Ectodermal cell (in vitro differentiated cells): ENCODE results near the gene GPR179.

ENCODE experiments used
- H3K27ac ChIP-seq: 2 replicates; pipeline ENCODE4 v1.7.0; 2013; ENCODE audit warnings: mild to moderate bottlenecking, low read depth, low read length; ENCODE audit not compliant: insufficient read depth, poor library complexity, severe bottlenecking
- H3K27me3 ChIP-seq: 2 replicates; pipeline ENCODE4 v1.7.0; 2013; ENCODE audit warnings: mild to moderate bottlenecking, low read length; ENCODE audit not compliant: insufficient read depth, control insufficient read depth, poor library complexity, severe bottlenecking
- H3K36me3 ChIP-seq: one replicate; pipeline ENCODE4 v1.7.0; 2013; ENCODE audit warnings: low read length; ENCODE audit not compliant: control insufficient read depth, insufficient read depth
- H3K4me1 ChIP-seq: one replicate; pipeline ENCODE4 v1.7.0; 2013; ENCODE audit warnings: low read length; ENCODE audit not compliant: control insufficient read depth, insufficient read depth
- H3K4me3 ChIP-seq: 2 replicates; pipeline ENCODE4 v1.7.0; 2013; ENCODE audit warnings: low read depth, low read length, control low read depth; ENCODE audit not compliant: insufficient read depth
- H3K9me3 ChIP-seq: 2 replicates; pipeline ENCODE4 v1.7.0; 2013; ENCODE audit warnings: mild to moderate bottlenecking, low read length, moderate library complexity; ENCODE audit not compliant: control insufficient read depth
- WGBS, 2 experiments: methylation state at CpG; one replicate each; pipeline ENCODE4 v1.1.7; 2013; ENCODE audit warnings: missing lambda C conversion rate in 2 of 2; 5-methylcytosine and 5-hydroxymethylcytosine counted together

GPR179 gene

DNA sequence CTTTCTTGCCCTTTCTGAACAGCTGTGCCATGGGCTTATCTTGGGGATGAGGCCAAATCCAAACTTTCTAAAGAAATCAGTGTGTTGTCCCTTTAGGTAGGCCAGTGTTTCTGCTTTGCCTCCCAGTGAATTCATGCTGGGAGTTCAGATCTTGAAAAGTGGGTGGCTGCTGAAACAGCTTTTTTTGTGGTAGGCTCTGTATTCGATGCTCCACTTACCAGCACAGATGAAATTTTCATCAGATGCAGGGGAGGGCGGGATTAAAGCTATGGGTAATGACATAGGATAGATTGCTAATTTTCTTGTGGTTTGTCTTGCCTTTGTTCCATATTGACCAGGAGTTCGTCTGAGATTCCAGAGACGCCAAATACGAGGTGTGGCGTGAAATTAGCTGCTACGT, 10.7 kb upstream of the GPR179 start:
- 91% methylated on average over 7 of the region's 7 CpGs for WGBS, 2 experiments
- Histone ChIP-seq H3K9me3 (no peaks in the 10 kb centered on the region), H3K4me1 (peaks cover 14% of the 10 kb centered on the region), H3K4me3 (no peak overlapping the region), H3K27ac (no peak overlapping the region), H3K27me3 (peaks cover 6% of the 10 kb centered on the region), H3K36me3 (no peaks in the 10 kb centered on the region)

DNA sequence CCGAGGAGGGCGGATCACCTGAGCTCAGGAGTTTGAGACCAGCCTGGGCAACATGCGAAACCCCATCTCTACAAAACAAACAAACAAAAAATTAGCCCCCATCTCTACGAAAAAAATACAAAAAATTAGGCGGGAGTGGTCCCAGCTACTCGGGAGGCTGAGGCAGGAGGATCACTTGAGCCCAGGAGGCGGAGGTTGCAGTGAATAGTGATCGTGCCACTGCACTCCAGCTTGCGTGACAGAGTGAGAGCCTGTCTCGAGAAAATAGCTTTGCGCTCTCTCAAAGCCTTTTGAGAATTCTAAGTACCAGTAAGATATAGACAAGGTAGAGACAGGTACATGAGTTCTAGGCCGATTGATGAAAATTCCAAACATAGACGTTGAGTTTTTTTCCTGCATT, 9.9 kb upstream of the GPR179 start:
- no peak overlapping the region for H3K4me3 ChIP-seq
- WGBS, 2 experiments: 91 to 92% methylated on average over 13 of the region's 13 CpGs
- H3K27ac ChIP-seq: no peak overlapping the region
- no peaks in the 10 kb centered on the region for H3K9me3 ChIP-seq
- H3K36me3 ChIP-seq: no peaks in the 10 kb centered on the region
- peaks cover 14% of the 10 kb centered on the region for H3K4me1 ChIP-seq
- H3K27me3 ChIP-seq: peaks cover 6% of the 10 kb centered on the region

DNA sequence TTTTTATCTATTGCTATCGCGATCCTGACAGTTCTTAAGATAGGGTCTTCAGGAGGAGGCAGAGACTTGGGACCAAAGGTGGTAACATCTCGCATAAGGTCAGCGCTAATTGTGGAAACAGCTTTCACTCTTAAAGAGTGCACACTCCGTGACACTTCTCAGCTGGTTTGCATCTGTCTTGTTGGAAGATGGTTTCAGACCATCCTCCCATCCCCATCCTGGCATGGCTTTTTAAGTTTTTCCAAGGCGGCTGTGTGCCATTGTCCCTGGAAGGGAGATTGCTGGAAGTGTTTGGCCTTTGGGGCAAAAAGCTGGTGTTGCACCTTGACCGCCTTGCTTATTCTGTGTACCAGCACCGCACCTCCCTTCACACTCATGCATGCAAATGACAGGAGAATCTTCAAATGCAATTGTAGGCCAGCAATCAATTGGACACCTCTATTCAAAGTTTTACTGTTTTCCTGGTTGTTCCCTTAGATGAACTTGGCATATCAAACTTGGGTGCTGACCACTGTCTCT, 9.4 kb upstream of the GPR179 start:
- H3K27me3 ChIP-seq: peaks cover 6% of the 10 kb centered on the region
- WGBS, 2 experiments: 39 to 44% methylated on average over 8 of the region's 8 CpGs
- peak overlapping the region; percentile 84 for H3K4me3 ChIP-seq
- H3K36me3 ChIP-seq: no peaks in the 10 kb centered on the region
- H3K27ac ChIP-seq: no peak overlapping the region
- no peaks in the 10 kb centered on the region for H3K9me3 ChIP-seq
- peaks cover 14% of the 10 kb centered on the region for H3K4me1 ChIP-seq

DNA sequence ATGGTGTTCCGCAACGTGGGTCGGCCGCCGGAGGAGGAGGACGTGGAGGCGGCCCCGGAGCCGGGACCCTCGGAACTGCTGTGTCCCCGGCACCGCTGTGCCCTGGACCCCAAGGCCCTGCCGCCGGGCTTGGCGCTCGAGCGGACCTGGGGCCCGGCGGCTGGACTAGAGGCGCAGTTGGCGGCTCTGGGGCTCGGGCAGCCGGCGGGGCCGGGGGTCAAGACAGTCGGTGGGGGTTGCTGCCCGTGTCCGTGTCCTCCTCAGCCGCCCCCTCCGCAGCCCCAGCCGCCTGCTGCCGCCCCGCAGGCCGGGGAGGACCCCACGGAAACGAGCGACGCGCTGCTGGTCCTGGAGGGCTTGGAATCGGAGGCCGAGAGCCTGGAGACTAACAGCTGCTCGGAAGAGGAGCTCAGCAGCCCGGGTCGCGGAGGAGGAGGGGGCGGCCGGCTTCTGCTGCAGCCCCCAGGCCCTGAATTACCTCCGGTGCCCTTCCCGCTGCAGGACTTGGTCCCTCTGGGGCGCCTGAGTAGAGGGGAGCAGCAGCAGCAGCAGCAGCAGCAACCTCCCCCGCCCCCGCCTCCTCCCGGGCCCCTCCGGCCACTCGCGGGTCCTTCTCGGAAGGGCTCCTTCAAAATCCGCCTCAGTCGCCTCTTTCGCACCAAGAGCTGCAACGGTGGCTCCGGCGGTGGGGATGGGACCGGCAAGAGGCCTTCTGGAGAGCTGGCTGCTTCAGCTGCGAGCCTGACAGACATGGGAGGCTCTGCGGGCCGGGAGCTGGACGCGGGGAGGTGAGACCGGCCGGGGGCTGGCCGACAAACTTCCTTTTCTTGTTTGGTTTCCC, 8.7 kb upstream of the GPR179 start:
- Histone ChIP-seq H3K4me1 (peaks cover 14% of the 10 kb centered on the region), H3K9me3 (no peaks in the 10 kb centered on the region), H3K4me3 (peak overlapping the region; percentile 84), H3K36me3 (no peaks in the 10 kb centered on the region), H3K27me3 (peaks cover 6% of the 10 kb centered on the region), H3K27ac (no peak overlapping the region)
- WGBS, 2 experiments: 1% methylated on average over 72 of the region's 72 CpGs

DNA sequence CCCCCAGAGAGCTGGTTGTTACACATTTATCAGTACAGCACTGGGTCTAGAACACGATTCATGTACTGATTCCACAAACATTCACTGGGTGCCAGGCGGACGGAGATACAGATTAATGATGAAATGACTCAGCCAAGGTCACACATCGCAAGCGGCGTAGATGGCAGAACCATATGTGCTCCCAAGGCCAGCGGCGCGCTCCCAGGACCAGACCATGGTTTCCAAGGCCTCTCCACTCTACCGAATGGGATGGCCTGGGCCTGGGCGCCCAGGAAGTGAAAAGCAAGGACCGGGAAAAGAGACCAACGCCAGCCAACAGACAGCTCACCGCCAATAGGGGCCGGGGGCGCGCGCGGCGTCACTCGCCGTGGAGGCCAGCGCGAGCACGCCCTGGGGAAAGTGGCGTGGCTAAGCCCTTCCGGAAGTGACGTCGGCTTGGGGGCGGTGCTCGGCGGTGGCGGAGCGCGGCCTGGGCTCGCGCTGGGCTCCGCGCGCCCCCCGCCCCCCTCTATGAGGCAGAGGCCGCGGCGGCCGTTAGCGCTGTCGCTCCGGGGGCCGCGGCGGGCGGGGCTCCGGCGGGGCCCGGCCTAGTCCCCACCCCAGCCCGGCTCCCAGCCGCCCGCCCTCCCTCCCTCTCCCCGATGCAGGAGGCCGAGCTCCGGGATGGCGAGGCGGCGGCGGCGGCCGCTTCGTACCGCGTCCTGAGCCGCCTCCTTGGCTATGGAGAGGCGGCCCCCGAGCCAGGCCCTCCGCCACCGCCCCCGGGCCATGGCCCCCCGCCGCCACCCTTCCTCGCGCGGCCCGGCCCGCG, 7.9 kb upstream of the GPR179 start, which contains the start of gene SOCS7:
Gene SOCS7 (plus strand): TSS at position 433 of the 811 bp plus-strand sequence. CDS start 209 bp downstream, at position 642.
- Histone ChIP-seq H3K36me3 (no peaks in the 10 kb centered on the region), H3K27ac (peak within 1 kb of the TSS; percentile 41), H3K4me3 (peak within 1 kb of the TSS; percentile 84), H3K27me3 (peaks cover 6% of the 10 kb centered on the region), H3K9me3 (no peaks in the 10 kb centered on the region), H3K4me1 (peaks cover 14% of the 10 kb centered on the region)
- 9% methylated on average over 83 to 84 of the region's 84 CpGs for WGBS, 2 experiments

DNA sequence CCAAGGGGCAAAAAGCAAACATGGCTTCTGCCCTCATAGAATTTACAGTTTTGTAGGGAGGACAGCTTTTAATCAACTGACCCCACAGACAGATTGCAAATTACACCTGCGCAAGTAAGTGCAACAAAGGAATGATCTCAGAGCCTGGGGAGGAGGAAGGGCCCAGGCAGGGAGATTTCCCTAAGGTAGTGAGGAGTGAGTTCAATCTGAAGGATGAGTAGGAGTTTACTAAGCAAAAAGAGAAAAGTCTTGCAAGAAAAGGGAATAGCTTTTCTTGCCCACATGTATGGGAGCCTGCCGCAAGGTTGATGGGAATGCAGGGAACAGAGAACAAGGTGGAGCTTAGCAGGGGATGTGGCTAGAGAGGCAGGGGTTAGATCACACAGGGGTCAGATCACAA, 6.3 kb upstream of the GPR179 start:
- H3K36me3 ChIP-seq: no peaks in the 10 kb centered on the region
- H3K4me3 ChIP-seq: no peak overlapping the region
- H3K9me3 ChIP-seq: no peaks in the 10 kb centered on the region
- H3K27me3 ChIP-seq: peaks cover 6% of the 10 kb centered on the region
- 86 to 94% methylated on average over 2 of the region's 2 CpGs for WGBS, 2 experiments
- no peak overlapping the region for H3K27ac ChIP-seq
- peaks cover 14% of the 10 kb centered on the region for H3K4me1 ChIP-seq

DNA sequence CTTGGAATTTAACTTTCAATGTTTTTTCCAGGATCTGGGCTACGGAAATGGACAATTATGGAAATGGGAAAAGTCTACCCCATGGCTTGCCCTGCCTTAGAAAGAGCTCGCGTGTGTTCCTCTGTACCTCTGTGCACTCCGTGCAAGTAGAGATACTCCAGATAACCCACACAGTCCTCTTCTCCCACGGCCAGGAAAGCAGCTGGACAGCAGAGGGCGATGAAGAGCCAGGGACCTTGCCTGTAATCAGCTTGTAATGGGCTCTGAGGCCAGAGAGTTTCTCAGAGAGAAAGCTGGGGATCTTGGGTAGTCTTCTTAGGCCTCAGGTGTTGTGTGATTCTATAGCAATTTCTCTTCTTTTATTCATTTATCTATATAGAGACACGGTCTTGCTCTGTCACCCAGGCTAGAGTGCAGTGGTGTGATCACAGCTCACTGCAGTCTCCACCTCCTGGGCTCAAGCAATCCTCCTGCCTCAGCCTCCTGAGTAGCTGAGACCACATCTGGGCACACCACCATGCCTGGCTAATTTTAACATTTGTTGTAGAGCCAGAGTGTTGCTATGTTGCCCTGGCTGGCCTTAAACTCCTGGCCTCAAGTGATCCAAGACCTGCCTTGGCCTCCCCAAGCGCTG, 5.5 kb upstream of the GPR179 start:
- H3K4me3 ChIP-seq: no peak overlapping the region
- peaks cover 12% of the 10 kb centered on the region for H3K4me1 ChIP-seq
- peaks cover 6% of the 10 kb centered on the region for H3K27me3 ChIP-seq
- H3K9me3 ChIP-seq: no peaks in the 10 kb centered on the region
- 22 to 28% methylated on average over 8 of the region's 8 CpGs for WGBS, 2 experiments
- H3K27ac ChIP-seq: peak overlapping the region; percentile 27
- H3K36me3 ChIP-seq: no peaks in the 10 kb centered on the region

DNA sequence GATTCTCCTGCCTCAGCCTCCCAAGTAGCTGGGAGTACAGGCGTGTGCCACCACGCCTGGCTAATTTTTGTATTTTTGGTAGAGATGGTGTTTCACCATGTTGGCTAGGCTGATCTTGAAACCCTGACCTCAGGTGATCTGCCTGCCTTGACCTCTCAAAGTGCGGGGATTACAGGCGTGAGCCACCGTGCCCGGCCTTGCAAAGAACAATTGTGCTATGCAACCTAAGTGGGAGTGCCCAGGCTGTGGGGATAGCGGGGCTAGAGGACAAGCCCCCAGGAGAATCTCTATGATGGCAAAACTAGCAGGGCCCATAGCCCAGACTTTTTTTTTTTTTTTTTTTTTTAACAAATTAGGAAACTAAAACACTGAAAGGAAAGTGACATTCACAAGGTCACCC, 2.0 kb upstream of the GPR179 start:
- Histone ChIP-seq H3K4me1 (peaks cover 5% of the 10 kb centered on the region), H3K27me3 (no peaks in the 10 kb centered on the region), H3K27ac (no peak overlapping the region), H3K36me3 (no peaks in the 10 kb centered on the region), H3K9me3 (no peaks in the 10 kb centered on the region), H3K4me3 (no peak overlapping the region)
- WGBS, 2 experiments: 89 to 95% methylated on average over 7 of the region's 7 CpGs

DNA sequence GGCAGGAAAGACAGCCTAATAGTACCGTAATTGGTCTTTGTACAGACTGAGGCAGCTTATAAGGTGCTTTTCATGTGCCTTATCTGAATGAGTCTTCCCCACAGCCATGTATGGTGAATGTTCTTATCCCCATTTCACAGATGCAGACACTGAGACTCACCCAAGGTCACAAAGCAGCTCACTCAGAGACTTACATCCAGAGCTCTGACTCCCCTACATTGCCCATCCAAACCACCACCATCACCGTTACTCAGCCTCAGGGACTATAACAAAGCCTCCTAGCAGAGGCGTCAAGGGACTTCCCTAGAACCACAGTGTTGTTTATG, 627 bp upstream of the GPR179 start:
- H3K27ac ChIP-seq: no peak overlapping the region
- whole genome bisulfite sequencing, 2 experiments: 85 to 88% methylated on average over 3 of the region's 3 CpGs
- H3K4me1 ChIP-seq: peaks cover 5% of the 10 kb centered on the region
- H3K4me3 ChIP-seq: no peak overlapping the region
- H3K9me3 ChIP-seq: no peaks in the 10 kb centered on the region
- H3K27me3 ChIP-seq: no peaks in the 10 kb centered on the region
- H3K36me3 ChIP-seq: no peaks in the 10 kb centered on the region
